GM21381 (cell line): ENCODE results near the gene KLHL42.
A peak's percentile ranks its signal among the peaks of the same experiment; 100 is the strongest.
"Not testable (repeated sequence)": the region's sequence is repeated elsewhere in the genome, so short reads cannot be mapped to it uniquely, and the experiment has no call there.

ENCODE experiments used
- ATAC-seq: cut with Tn5 transposase; IDR thresholded peaks from one replicate; pipeline ENCODE4 v1.9.1; 2021; ENCODE audit warnings: mild to moderate bottlenecking, moderate library complexity; ENCODE audit not compliant: unreplicated experiment

Gene KLHL42

GRCh38 chr12:27779920-27780611 is at the start of gene KLHL42, which contains the start of gene MANSC4:
TSS of gene KLHL42 (plus strand) at chr12:27780233. CDS start at chr12:27780331, 98 bp downstream.
TSS of gene MANSC4 (minus strand) at chr12:27780236. CDS start at chr12:27771276, 8,960 bp downstream.
- peak; percentile 71 for ATAC-seq

GRCh38 chr12:27732281-27732680 is 47.8 kb upstream of the KLHL42 start:
- no peak for ATAC-seq

GRCh38 chr12:27733052-27733656 is 46.9 kb upstream of the KLHL42 start:
- no peak for ATAC-seq

GRCh38 chr12:27733791-27734190 is 46.2 kb upstream of the KLHL42 start:
- ATAC-seq = no peak

GRCh38 chr12:27734321-27734720 is 45.7 kb upstream of the KLHL42 start:
- ATAC-seq = not testable (repeated sequence)

DNA sequence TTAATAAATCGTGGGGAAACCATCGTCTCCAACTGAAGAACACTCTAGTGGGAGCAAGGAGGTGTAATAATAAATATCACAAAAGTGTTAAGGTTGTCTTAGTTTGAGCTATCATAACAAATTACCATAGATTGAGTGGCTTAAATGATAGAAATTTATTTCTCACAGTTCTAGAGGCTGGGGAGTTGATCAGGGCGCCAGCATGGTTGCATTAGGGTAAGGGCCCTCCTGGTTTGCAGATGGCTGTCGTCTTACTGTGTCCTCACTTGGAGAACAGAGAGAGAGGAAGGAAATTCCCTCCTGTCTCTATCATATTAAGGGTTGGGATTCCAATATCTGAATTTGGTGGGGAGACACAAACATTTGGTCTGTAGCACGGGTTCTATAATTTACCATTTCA is 36.4 kb upstream of the KLHL42 start:
- ATAC-seq = no peak

- ATAC-seq = not testable (repeated sequence)
Observed at GRCh38 chr12:27745734-27746133, 34.3 kb upstream of the KLHL42 start.

- no peak for ATAC-seq
Observed at GRCh38 chr12:27747111-27747820, 32.8 kb upstream of the KLHL42 start.

- ATAC-seq = no peak
Observed at GRCh38 chr12:27751386-27752047, 28.5 kb upstream of the KLHL42 start.

DNA sequence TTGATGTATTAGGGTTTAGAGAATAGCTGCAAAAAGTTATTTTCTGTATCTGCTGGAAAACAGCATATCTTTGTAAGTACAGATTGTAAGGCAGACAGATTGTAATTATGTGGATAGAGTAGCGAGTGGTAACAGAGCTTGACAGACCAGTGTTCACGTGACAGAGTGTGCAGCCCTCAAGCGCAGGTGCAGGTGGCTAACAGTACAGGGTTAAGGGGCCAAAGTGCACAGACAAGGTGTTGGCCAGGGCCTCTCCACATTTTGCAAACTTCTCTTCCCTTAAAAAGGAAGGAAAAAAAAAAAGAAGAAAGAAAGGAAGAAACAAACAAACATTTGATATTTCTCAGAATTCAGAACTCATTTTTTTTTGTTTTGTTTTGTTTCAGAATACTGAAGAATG is 25.2 kb upstream of the KLHL42 start:
- no peak for ATAC-seq

DNA sequence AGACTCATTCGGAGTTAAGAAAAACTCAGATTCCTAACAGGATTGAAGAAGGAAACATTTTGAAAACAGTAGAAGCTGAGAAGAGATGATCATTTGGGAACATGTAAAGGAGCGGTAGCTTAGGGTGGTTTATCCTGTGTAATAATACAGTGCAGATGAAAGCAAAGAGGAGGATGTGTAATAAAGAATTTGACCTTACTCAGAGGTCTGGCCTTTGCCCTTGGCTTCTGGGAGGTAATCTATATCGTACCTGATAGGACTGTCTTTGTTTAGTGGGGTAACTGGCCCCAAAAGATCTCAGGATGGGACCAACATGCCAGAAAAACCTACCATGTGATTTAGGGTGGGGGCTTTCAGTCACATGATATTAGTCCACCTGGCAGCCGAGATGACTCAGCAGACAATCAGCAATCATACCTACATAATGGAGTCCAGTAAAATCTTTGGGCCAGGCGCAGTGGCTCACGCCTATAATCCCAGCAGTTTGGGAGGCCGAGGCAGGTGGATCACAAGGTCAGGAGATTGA is 23.3 kb upstream of the KLHL42 start:
- no peak for ATAC-seq

DNA sequence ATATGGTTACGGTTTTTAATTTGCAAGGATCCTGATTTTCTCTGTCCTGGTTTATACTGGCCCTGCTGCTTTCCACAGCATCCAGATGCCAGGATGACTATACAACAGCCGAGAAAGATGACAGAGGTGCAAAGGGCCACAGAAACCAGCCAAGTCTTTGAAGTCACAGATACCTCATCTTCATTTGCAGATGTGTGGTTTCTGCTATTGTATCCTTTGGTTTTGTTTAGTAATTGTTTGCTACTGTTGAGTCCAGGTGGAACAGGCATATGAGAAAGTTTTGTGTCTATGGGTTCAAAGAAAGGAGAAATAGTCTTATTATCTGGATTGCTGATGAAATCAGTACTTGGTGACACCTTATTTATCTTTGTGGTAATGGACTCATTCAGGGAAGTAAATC is 17.3 kb upstream of the KLHL42 start:
- ATAC-seq = no peak

- no peak for ATAC-seq
Observed at GRCh38 chr12:27766587-27766986, 13.4 kb upstream of the KLHL42 start.

GRCh38 chr12:27769142-27769673 is 10.8 kb upstream of the KLHL42 start:
- no peak for ATAC-seq

DNA sequence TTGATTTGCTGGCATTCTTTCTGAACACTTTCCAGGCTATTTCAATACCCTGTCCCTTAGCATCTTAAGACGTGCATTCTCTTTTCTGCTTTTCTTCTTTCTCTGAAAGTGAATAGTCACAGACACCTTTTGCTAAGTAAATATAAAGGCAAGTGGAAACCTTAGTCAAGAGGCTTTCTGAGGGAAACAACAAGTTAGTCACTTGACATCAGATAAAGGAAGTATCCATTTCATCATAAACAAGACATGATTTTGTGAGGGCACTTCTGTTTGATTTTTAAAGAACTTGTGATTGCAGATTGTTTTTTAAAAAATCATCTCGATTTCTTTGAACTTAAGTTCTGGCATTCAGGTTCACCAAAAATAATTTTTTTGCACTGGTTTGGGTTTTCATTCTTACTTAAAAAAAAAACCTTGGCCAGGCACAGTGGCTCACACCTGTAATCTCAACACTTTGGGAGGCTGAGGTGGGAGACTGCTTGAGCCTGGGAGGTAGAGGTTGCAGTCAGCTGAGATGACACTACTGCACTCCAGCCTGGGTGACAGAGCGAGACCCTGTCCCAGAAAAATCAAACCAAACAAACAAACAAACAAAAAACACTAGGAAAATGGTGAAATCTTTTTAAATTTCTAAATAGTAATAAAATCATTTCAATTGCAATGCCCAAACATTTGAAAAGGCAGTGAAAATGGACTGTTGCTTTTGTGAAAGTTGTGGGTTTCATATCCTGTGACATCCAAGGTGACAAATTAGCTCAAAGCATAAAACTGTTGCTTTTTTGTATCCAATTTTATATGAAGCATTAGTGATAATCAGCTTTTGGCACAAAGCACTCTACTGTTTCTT is 8.3 kb upstream of the KLHL42 start:
- no peak for ATAC-seq

DNA sequence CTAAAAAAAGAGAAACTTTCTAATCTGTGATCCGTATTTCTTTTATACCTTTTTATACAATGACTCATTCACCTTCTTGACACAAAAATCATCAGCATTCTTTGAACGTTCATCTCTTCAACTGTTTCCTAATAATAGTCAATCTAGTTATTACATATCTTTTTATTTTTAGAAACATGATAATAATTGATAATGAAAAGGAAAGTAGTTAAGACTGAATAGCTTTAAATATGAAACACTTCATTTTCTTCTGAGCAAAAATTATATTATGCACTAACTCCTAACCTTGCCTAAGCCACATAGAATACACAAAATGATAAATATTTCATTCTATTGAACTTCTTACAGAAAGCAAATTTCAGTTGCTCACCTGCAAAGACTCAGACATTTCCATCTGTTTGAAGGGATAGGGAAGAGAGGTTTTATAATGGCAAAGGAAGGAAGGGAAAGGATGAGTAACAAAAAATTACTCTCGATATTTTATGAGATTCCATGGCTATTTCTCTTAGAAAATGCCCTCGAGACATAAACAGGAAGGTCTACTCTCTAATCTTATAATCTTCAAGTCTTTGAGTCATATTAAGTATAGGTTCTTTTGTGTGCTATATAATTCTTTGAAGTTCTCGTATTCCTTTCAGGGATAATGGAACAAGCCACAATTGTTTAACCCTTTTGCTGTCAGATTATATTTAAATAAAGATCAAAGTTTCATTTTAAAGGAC is 7.5 kb upstream of the KLHL42 start:
- no peak for ATAC-seq

- no peak for ATAC-seq
Observed at GRCh38 chr12:27777141-27777540, 2.9 kb upstream of the KLHL42 start.

DNA sequence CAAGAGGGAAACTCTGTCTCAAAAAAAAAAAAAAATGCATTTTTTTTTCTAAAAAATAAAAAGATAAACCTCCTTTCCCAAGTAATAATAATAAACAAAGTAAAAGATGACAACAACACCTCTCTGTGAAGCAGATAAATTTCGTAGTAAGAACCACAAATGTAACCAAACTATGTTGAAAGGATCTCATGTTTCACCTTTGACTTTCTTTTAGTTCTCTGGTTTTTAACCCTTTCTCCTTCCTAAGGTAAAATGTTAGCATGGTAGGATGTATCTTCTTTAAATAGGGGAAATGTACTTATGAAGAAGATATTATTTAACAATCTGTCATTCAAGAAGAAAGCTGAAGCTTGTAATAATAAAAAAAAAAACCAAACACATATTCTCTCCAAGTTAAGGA is 1.8 kb upstream of the KLHL42 start:
- no peak for ATAC-seq

- peak; percentile 4 for ATAC-seq
Observed at GRCh38 chr12:27779416-27779919, 565 bp upstream of the KLHL42 start.
